C4-2B (cell line): ENCODE results near the gene SLAMF9.

Experiments used
- ZFX ChIP-seq: fragments of 450-650 bp; IDR thresholded peaks from 2 replicates; pipeline ENCODE4 v1.6.1; 2017
- TF ChIP-seq, protein P1 (sequence below): fragments of 450-650 bp; conservative IDR thresholded peaks from 2 replicates; pipeline ENCODE4 v1.5.1; 2017; ENCODE audit warnings: mild to moderate bottlenecking

DNA sequence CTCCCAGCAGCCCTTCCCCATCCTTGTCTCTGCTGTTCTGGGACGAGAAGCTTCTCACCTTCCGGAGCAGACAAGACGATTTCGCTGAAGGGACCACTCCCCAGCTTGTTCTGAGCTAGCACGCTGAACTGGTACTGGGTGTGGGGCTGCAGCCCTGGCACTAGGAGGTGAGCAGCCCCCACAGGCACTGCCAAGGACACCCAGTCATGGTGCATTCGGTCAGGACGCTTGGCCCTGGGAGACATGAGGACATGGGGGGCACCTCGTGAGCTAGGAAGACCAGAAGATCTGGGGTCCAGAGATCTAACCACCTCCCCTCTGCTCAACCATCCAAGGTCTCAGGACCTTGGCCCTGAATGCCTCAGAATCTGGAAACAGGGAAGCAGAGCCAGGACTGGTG, 23.4 kb downstream of the SLAMF9 start:
- TF ChIP-seq, protein P1, sequence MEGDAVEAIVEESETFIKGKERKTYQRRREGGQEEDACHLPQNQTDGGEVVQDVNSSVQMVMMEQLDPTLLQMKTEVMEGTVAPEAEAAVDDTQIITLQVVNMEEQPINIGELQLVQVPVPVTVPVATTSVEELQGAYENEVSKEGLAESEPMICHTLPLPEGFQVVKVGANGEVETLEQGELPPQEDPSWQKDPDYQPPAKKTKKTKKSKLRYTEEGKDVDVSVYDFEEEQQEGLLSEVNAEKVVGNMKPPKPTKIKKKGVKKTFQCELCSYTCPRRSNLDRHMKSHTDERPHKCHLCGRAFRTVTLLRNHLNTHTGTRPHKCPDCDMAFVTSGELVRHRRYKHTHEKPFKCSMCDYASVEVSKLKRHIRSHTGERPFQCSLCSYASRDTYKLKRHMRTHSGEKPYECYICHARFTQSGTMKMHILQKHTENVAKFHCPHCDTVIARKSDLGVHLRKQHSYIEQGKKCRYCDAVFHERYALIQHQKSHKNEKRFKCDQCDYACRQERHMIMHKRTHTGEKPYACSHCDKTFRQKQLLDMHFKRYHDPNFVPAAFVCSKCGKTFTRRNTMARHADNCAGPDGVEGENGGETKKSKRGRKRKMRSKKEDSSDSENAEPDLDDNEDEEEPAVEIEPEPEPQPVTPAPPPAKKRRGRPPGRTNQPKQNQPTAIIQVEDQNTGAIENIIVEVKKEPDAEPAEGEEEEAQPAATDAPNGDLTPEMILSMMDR = no peak
- no peak for TF ChIP-seq ZFX
